Endothelial cell of umbilical vein (primary cell): Measurements from ENCODE around the gene TMPRSS11E. TPM values are rescaled to one million over a fixed set of nuclear protein-coding genes. Genes with fewer than 3 reads are reported as not detected.
"Not testable (repeated sequence)": the region's sequence is repeated elsewhere in the genome, so short reads cannot be mapped to it uniquely, and the experiment has no call there.

Source experiments
- BruUV-seq: library from RNA; stranded (reverse); fragments of 400-500 nt; replicated peaks from 2 replicates; lab custom pipeline; 2021; lab: Mats Ljungman, UMichigan
- CTCF ChIA-PET: fragments of 300-600, 350-600 bp; sonication (Branson Sonifier 250); formaldehyde crosslinking; loops from one replicate; lab custom pipeline; 2021; ENCODE audit warnings: antibody characterized with exemption, inconsistent platforms; lab: Charles Lee
- POLR2A ChIA-PET: fragments of 300-600, 350-600 bp; sonication (Branson Sonifier 250); formaldehyde crosslinking; loops from one replicate; lab custom pipeline; 2021; ENCODE audit warnings: antibody characterized with exemption, inconsistent platforms; lab: Charles Lee
- DNase-seq: peaks from one replicate; pipeline ENCODE4 v3.0.0-alpha.2; 2011; ENCODE audit warnings: low read depth, low spot score
- FAIRE-seq: peaks from 2 replicates; lab custom pipeline; 2011; peaks lifted over from hg19 to GRCh38; lab: Jason Lieb, UNC
- H2AFZ ChIP-seq: 2 replicates; pipeline ENCODE4 v1.6.0; 2012; ENCODE audit warnings: low read depth, low read length, control low read depth, inconsistent platforms
- H3K27ac ChIP-seq: 2 replicates; pipeline ENCODE4 v1.5.1; 2011; ENCODE audit warnings: low read depth, mild to moderate bottlenecking, control low read depth, low read length, moderate library complexity; ENCODE audit not compliant: insufficient read depth
- H3K27me3 ChIP-seq, 2 experiments: 2 replicates each; pipeline versions ENCODE4 v1.6.0 to v1.6.1; 2011; ENCODE audit warnings: low read length in 2 of 2, mixed read lengths in 1 of 2; ENCODE audit not compliant: control insufficient read depth in 2 of 2, insufficient read depth in 2 of 2
- H3K36me3 ChIP-seq, 2 experiments: 2 replicates in 1 of 2; 3 replicates in 1 of 2; pipeline ENCODE4 v1.5.1; 2011; ENCODE audit warnings: low read length in 2 of 2, mild to moderate bottlenecking in 1 of 2, moderate library complexity in 1 of 2; ENCODE audit not compliant: control insufficient read depth in 2 of 2, insufficient read depth in 2 of 2; ENCODE audit errors: extremely low read depth in 1 of 2
- H3K4me1 ChIP-seq: 3 replicates; pipeline ENCODE4 v1.5.1; 2011; ENCODE audit warnings: mild to moderate bottlenecking, low read length; ENCODE audit not compliant: control insufficient read depth, insufficient read depth; ENCODE audit errors: extremely low read depth
- H3K4me2 ChIP-seq: 2 replicates; pipeline ENCODE4 v1.6.1; 2011; ENCODE audit warnings: low read length, control low read depth, mixed read lengths; ENCODE audit not compliant: insufficient read depth
- H3K4me3 ChIP-seq, 3 experiments: fragments of 200-600 bp in 1 of 3; sonication (generic), shearing (Covaris generic) in 1 of 3; replicated peaks in 1 of 3; 2 replicates each; pipeline ENCODE4 v1.5.1; 2011 to 2016; ENCODE audit warnings: control low read depth in 3 of 3, low read length in 3 of 3, mild to moderate bottlenecking in 2 of 3, inconsistent platforms in 1 of 3, low read depth in 1 of 3, moderate library complexity in 1 of 3; ENCODE audit not compliant: insufficient read depth in 1 of 3
- H3K79me2 ChIP-seq: 2 replicates; pipeline ENCODE4 v1.6.0; 2012; ENCODE audit warnings: low read length, inconsistent platforms; ENCODE audit not compliant: control insufficient read depth, insufficient read depth
- H3K9ac ChIP-seq: replicated peaks from 2 replicates; pipeline ENCODE3; 2011; ENCODE audit warnings: low read length, control low read depth; ENCODE audit not compliant: insufficient read depth; ENCODE audit errors: extremely low read depth
- H3K9me1 ChIP-seq: replicated peaks from 3 replicates; pipeline ENCODE4 v1.6.0; 2011; ENCODE audit warnings: mild to moderate bottlenecking, low read length; ENCODE audit not compliant: control insufficient read depth, insufficient read depth; ENCODE audit errors: extremely low read depth
- H3K9me3 ChIP-seq: replicated peaks from 2 replicates; pipeline ENCODE4 v1.5.1; 2012; ENCODE audit warnings: low read length, inconsistent platforms; ENCODE audit not compliant: control insufficient read depth, insufficient read depth
- H4K20me1 ChIP-seq: replicated peaks from 2 replicates; pipeline ENCODE3; 2011; ENCODE audit warnings: mild to moderate bottlenecking, low read length; ENCODE audit not compliant: control insufficient read depth, insufficient read depth; ENCODE audit errors: extremely low read depth
- EZH2 ChIP-seq: IDR thresholded peaks from 2 replicates; pipeline ENCODE4 v1.6.1; 2012; ENCODE audit warnings: borderline replicate concordance, low read depth, mild to moderate bottlenecking, moderate library complexity, low read length, inconsistent platforms; ENCODE audit not compliant: severe bottlenecking
- FOS ChIP-seq: IDR thresholded peaks from 2 replicates; pipeline ENCODE4 v1.6.1; 2011; ENCODE audit warnings: mild to moderate bottlenecking, low read length, moderate library complexity, borderline replicate concordance; ENCODE audit not compliant: insufficient read depth
- GATA2 ChIP-seq: IDR thresholded peaks from 2 replicates; pipeline ENCODE4 v1.7.0; 2011; ENCODE audit warnings: low read depth, mild to moderate bottlenecking, moderate library complexity, mixed read lengths, low read length; ENCODE audit not compliant: insufficient read length, insufficient read depth
- JUN ChIP-seq: IDR thresholded peaks from 2 replicates; pipeline ENCODE4 v1.6.1; 2011; ENCODE audit warnings: borderline replicate concordance, low read depth; ENCODE audit not compliant: insufficient read length, insufficient read depth
- MYC ChIP-seq: IDR thresholded peaks from one replicate; pipeline ENCODE4 v1.6.1; 2011; ENCODE audit warnings: mild to moderate bottlenecking, low read depth, low read length
- POLR2AphosphoS5 ChIP-seq: IDR thresholded peaks from 2 replicates; pipeline ENCODE4 v1.6.1; 2012; ENCODE audit warnings: low read depth, mild to moderate bottlenecking, control low read depth, low read length, moderate library complexity; ENCODE audit not compliant: insufficient read depth
- dilution Hi-C: fragments of 300-500 bp; cut with MboI; formaldehyde crosslinking; loops from one replicate; pipeline ENCODE4 v1.15.0; 2019; ENCODE audit warnings: low sequenced_read_pairs; ENCODE audit not compliant: extremely low pct_ligation_motif_present
- intact Hi-C: fragments of 100-400 bp; cut with micrococcal nuclease; formaldehyde crosslinking; loops from one replicate; pipeline ENCODE4 v1.10.0; 2022
- polyA plus RNA-seq, 4 experiments: library from polyadenylated mRNA; depleted of rRNA in 3 of 4; stranded (reverse) in 3 of 4; unstranded in 1 of 4; fragments of >200 nt; gene quantifications; 2 replicates each; pipeline versions ENCODE4 v1.2.1 to v1.2.3, GENCODE V29; 2011 to 2012; ENCODE audit warnings: missing spikeins in 1 of 4
- total RNA-seq: library from RNA; stranded (reverse); gene quantifications from 2 replicates; pipeline ENCODE4 v1.2.3, GENCODE V29; 2021
- TF ChIP-seq, protein P1 (sequence below), 2 donors: IDR thresholded peaks; 1 replicate in 1 of 2; 2 replicates in 1 of 2; pipeline ENCODE4 v1.5.1; 2011; ENCODE audit warnings: low read length in 2 of 2, mild to moderate bottlenecking in 2 of 2, moderate library complexity in 2 of 2, control low read depth in 1 of 2, inconsistent platforms in 1 of 2, low read depth in 1 of 2; ENCODE audit not compliant: insufficient read depth in 1 of 2; ENCODE audit errors: extremely low read depth in 1 of 2
- TF ChIP-seq, protein P2 (sequence below): IDR thresholded peaks from 2 replicates; pipeline ENCODE4 v1.6.1; 2011; ENCODE audit not compliant: insufficient read depth, insufficient read length

Gene TMPRSS11E
- total and polyA plus RNA-seq, 2 donors (not counting 3 experiments of a cell fraction or from before 2014, with no cell fraction given) = not detected

DNA sequence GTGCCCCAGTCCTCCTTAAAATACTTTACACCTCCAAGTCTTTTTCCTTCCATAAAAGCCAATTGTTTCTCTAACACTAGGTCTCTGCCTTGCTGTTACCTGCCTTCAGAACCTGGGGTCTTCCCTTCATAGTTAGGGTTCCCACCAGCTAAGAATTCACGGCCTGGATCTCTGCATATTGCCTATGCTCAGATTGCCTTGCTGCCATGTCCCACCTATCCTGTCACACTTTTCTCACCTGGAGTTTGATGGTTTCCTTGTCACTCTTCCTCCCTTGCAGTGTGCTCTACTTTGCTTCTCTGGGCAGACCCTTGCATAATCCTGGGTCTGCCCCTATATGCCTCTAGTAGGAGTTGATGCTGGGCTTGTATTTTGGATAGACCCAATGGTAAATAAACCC lies 36.6 kb upstream of the TMPRSS11E start:
- no peak for FAIRE-seq
- dilution Hi-C loops = no loop called here
- TF ChIP-seq EZH2 = no peak
- TF ChIP-seq JUN = no peak
- no peak for TF ChIP-seq GATA2
- TF ChIP-seq, protein P1, sequence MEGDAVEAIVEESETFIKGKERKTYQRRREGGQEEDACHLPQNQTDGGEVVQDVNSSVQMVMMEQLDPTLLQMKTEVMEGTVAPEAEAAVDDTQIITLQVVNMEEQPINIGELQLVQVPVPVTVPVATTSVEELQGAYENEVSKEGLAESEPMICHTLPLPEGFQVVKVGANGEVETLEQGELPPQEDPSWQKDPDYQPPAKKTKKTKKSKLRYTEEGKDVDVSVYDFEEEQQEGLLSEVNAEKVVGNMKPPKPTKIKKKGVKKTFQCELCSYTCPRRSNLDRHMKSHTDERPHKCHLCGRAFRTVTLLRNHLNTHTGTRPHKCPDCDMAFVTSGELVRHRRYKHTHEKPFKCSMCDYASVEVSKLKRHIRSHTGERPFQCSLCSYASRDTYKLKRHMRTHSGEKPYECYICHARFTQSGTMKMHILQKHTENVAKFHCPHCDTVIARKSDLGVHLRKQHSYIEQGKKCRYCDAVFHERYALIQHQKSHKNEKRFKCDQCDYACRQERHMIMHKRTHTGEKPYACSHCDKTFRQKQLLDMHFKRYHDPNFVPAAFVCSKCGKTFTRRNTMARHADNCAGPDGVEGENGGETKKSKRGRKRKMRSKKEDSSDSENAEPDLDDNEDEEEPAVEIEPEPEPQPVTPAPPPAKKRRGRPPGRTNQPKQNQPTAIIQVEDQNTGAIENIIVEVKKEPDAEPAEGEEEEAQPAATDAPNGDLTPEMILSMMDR (IDR thresholded peaks at IDR 0.05; ENCODE audit: extremely low read depth in 1 of 2, insufficient read depth in 1 of 2, low read depth in 1 of 2, low read length in 2 of 2) = no peak
- no peak for TF ChIP-seq POLR2AphosphoS5
- TF ChIP-seq MYC = no peak
- TF ChIP-seq, protein P2, sequence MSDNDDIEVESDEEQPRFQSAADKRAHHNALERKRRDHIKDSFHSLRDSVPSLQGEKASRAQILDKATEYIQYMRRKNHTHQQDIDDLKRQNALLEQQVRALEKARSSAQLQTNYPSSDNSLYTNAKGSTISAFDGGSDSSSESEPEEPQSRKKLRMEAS = no peak
- TF ChIP-seq FOS = no peak
- Histone ChIP-seq H2AFZ (no peak overlapping the region), H3K4me1 (no peaks in the 10 kb centered on the region), H3K27me3 (peaks cover 0 to 4% of the 10 kb centered on the region in 2 experiments), H3K9ac (no peak overlapping the region), H3K4me3 (no peak overlapping the region), H3K9me3 (no peaks in the 10 kb centered on the region), H4K20me1 (no peaks in the 10 kb centered on the region), H3K79me2 (no peaks in the 10 kb centered on the region), H3K36me3 (no peaks in the 10 kb centered on the region), H3K9me1 (no peaks in the 10 kb centered on the region), H3K4me2 (no peak overlapping the region), H3K27ac (no peak overlapping the region)
- no peak for DNase-seq
- ChIA-PET CTCF (no interaction called here), POLR2A (no interaction called here)
- intact Hi-C loops = no loop called here
- no TSS peak for BruUV-seq

DNA sequence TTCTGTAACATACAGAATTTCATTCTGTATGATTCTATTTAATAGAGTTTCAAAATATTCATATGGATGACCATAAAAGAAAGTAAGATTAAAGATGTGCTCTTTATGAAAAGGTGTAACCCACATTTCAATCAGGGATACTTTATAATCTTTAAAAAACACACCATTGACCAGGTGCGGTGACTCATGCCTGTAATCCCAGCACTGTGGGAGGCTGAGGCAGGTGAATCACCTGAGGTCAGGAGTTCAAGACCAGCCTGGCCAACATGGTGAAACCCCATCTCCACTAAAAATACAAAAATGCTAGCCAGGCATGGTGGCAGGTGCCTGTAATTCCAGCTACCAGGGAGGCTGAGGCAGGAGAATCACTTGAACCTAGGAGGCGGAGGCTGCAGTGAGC lies 35.2 kb upstream of the TMPRSS11E start:
- H3K27me3 ChIP-seq, POLR2A ChIA-PET, FAIRE-seq, H3K27ac ChIP-seq, H3K4me2 ChIP-seq, H3K9me1 ChIP-seq, DNase-seq, H2AFZ ChIP-seq, BruUV-seq, H3K4me3 ChIP-seq, dilution Hi-C loops, intact Hi-C loops, CTCF ChIA-PET, H3K9ac ChIP-seq, H4K20me1 ChIP-seq, H3K79me2 ChIP-seq, H3K9me3 ChIP-seq, H3K4me1 ChIP-seq, H3K36me3 ChIP-seq: not testable (repeated sequence)
